GM12878 (cell line): Measurements from ENCODE around the gene NAV2. TPM values are rescaled to one million over a fixed set of nuclear protein-coding genes. Genes with fewer than 3 reads are reported as not detected.

Experiments used
- ATAC-seq: fragments of 200-7000 bp; cut with Tn5 transposase; 3 replicates; pipeline ENCODE4 v1.9.1; 2020; ENCODE audit warnings: mild to moderate bottlenecking, moderate library complexity
- BruUV-seq: library from RNA; stranded (reverse); fragments of 400-500 nt; replicated peaks from 2 replicates; lab custom pipeline; 2021; lab: Mats Ljungman, UMichigan
- CTCF ChIA-PET: fragments of 300-600 bp; sonication (Branson Sonifier 250); formaldehyde crosslinking; extraction: SDS; loops from one replicate; lab custom pipeline; 2021; ENCODE audit warnings: inconsistent platforms; lab: Yijun Ruan, JAX
- POLR2A ChIA-PET: fragments of 350-600 bp; formaldehyde crosslinking; extraction: SDS; loops from one replicate; lab custom pipeline; 2021; ENCODE audit warnings: inconsistent platforms; lab: Charles Lee
- RAD21 ChIA-PET: fragments of 300-600 bp; sonication (Branson Sonifier 250); formaldehyde crosslinking; loops from one replicate; lab custom pipeline; 2023; ENCODE audit warnings: antibody characterized with exemption; ENCODE audit not compliant: unreplicated experiment; lab: Charles Lee
- SMC1A ChIA-PET: fragments of 300-600 bp; sonication (Branson Sonifier 250); formaldehyde crosslinking; loops from one replicate; lab custom pipeline; 2023; ENCODE audit not compliant: unreplicated experiment, uncharacterized antibody; lab: Charles Lee
- DNase-seq: peaks from one replicate; pipeline ENCODE4 v3.0.0-alpha.2; 2011; ENCODE audit warnings: low read depth, low spot score
- FAIRE-seq: peaks from 3 replicates; lab custom pipeline; 2011; peaks lifted over from hg19 to GRCh38; lab: Jason Lieb, UNC
- H2AFZ ChIP-seq: 2 replicates; pipeline ENCODE4 v1.6.0; 2011; ENCODE audit warnings: low read depth, low read length, control low read depth; ENCODE audit not compliant: control insufficient read depth
- H3K27ac ChIP-seq: 2 replicates; pipeline ENCODE4 v1.5.1; 2011; ENCODE audit warnings: control low read depth; ENCODE audit not compliant: control insufficient read depth, insufficient read depth
- H3K27me3 ChIP-seq, 2 experiments: replicated peaks in 1 of 2; 2 replicates each; pipeline versions ENCODE4 v1.6.0 to v1.6.1; 2011; ENCODE audit warnings: low read length in 1 of 2; ENCODE audit not compliant: control insufficient read depth in 2 of 2, insufficient read depth in 2 of 2
- H3K36me3 ChIP-seq, 2 experiments: 2 replicates each; pipeline ENCODE4 v1.5.1; 2011; ENCODE audit warnings: low read length in 1 of 2; ENCODE audit not compliant: control insufficient read depth in 2 of 2, insufficient read depth in 2 of 2
- H3K4me1 ChIP-seq: 2 replicates; pipeline ENCODE4 v1.6.1; 2011; ENCODE audit warnings: mild to moderate bottlenecking, low read length, moderate library complexity, mixed read lengths; ENCODE audit not compliant: control insufficient read depth, insufficient read depth
- H3K4me2 ChIP-seq: 2 replicates; pipeline ENCODE4 v1.6.0; 2011; ENCODE audit warnings: control low read depth; ENCODE audit not compliant: control insufficient read depth, insufficient read depth
- H3K4me3 ChIP-seq: fragments of 200-600 bp; sonication (generic); 2 replicates; pipeline ENCODE4 v1.5.1; 2016
- H3K79me2 ChIP-seq: 2 replicates; pipeline ENCODE4 v1.6.0; 2011; ENCODE audit warnings: low read length; ENCODE audit not compliant: control insufficient read depth, insufficient read depth
- H3K9ac ChIP-seq: 2 replicates; pipeline ENCODE4 v1.8.0; 2011; ENCODE audit warnings: low read length, control low read depth, mixed read lengths; ENCODE audit not compliant: control insufficient read depth, insufficient read depth
- H3K9me3 ChIP-seq: replicated peaks from 3 replicates; pipeline ENCODE4 v1.5.1; 2011; ENCODE audit warnings: mild to moderate bottlenecking, low read length; ENCODE audit not compliant: control insufficient read depth, insufficient read depth
- H4K20me1 ChIP-seq: 2 replicates; pipeline ENCODE4 v1.6.0; 2011; ENCODE audit not compliant: control insufficient read depth, insufficient read depth
- CBX5 ChIP-seq: sonication (generic); IDR thresholded peaks from 2 replicates; pipeline ENCODE4 v1.6.1; 2016; ENCODE audit warnings: low read depth, moderate library complexity, mild to moderate bottlenecking, inconsistent platforms
- HCFC1 ChIP-seq: fragments of 150-350 bp; IDR thresholded peaks from 2 replicates; pipeline ENCODE4 v1.6.1; 2014; ENCODE audit warnings: low read length
- JUNB ChIP-seq: IDR thresholded peaks from 2 replicates; pipeline ENCODE4 v1.6.1; 2016; ENCODE audit warnings: antibody characterized with exemption, mild to moderate bottlenecking
- NFYB ChIP-seq: IDR thresholded peaks from 2 replicates; pipeline ENCODE4 v1.6.1; 2011; ENCODE audit warnings: low read depth, mild to moderate bottlenecking, low read length, improper control_type of control experiment, moderate library complexity; ENCODE audit not compliant: insufficient read depth
- POU2F2 ChIP-seq: IDR thresholded peaks from 3 replicates; pipeline ENCODE4 v1.6.1; 2011; ENCODE audit warnings: low read depth, mild to moderate bottlenecking, low read length, borderline replicate concordance
- PRDM15 ChIP-seq: fragments of 450-650 bp; formaldehyde crosslinking; IDR thresholded peaks from 2 replicates; pipeline ENCODE4 v1.4.0; 2020; ENCODE audit warnings: mild to moderate bottlenecking, moderate library complexity
- RAD21 ChIP-seq: IDR thresholded peaks from 2 replicates; pipeline ENCODE4 v1.6.1; 2011; ENCODE audit warnings: mild to moderate bottlenecking, low read depth, low read length, moderate library complexity; ENCODE audit not compliant: insufficient read depth
- RAD51 ChIP-seq: fragments of 450-650 bp; IDR thresholded peaks from 2 replicates; pipeline ENCODE4 v1.6.1; 2016; ENCODE audit warnings: moderate library complexity, mild to moderate bottlenecking, inconsistent platforms
- SREBF1 ChIP-seq: IDR thresholded peaks from 2 replicates; pipeline ENCODE4 v1.6.1; 2012; ENCODE audit warnings: mild to moderate bottlenecking, low read length
- STAT3 ChIP-seq: IDR thresholded peaks from 2 replicates; pipeline ENCODE4 v1.6.1; 2011; ENCODE audit warnings: low read depth, low read length, improper control_type of control experiment
- SUPT20H ChIP-seq: IDR thresholded peaks from 2 replicates; pipeline ENCODE4 v1.6.1; 2011; ENCODE audit warnings: low read depth, mild to moderate bottlenecking, low read length, moderate library complexity, borderline replicate concordance; ENCODE audit not compliant: control insufficient read depth
- ZBED1 ChIP-seq: IDR thresholded peaks from 2 replicates; pipeline ENCODE4 v1.6.1; 2016; ENCODE audit warnings: borderline replicate concordance
- ZBTB11 ChIP-seq: fragments of 450-650 bp; formaldehyde crosslinking; IDR thresholded peaks from 2 replicates; pipeline ENCODE4 v1.5.0; 2022; ENCODE audit warnings: mild to moderate bottlenecking, missing genetic modification characterization
- ZNF217 ChIP-seq: fragments of 450-650 bp; IDR thresholded peaks from 2 replicates; pipeline ENCODE4 v1.6.1; 2017; ENCODE audit warnings: antibody characterized with exemption, mild to moderate bottlenecking
- WGBS: methylation state at CpG from one replicate; pipeline ENCODE4 v1.1.6; 2016; ENCODE audit warnings: low lambda C conversion rate; ENCODE audit not compliant: insufficient replicate concordance, insufficient coverage; ENCODE audit errors: missing lambda C conversion rate; 5-methylcytosine and 5-hydroxymethylcytosine counted together
- in situ Hi-C: fragments of 300-500 bp; cut with MboI; formaldehyde crosslinking; loops from 9 replicates; pipeline ENCODE4 v1.14.3; 2018; ENCODE audit warnings: mixed read lengths
- intact Hi-C: fragments of 100-400 bp; cut with micrococcal nuclease; formaldehyde crosslinking; loops from one replicate; pipeline ENCODE4 v1.14.2; 2022; ENCODE audit not compliant: unreplicated experiment
- polyA plus RNA-seq, 11 experiments: library from polyadenylated mRNA; depleted of rRNA in 4 of 11; unstranded in 6 of 11; stranded (reverse) in 5 of 11; fragments of >200 nt; fragmentation: Nextera tagmentation in 4 of 11; fragmentation: Illumina TruSeq in 1 of 11; extraction: Ambion mirVana in 4 of 11; extraction: Trizol in 1 of 11; gene quantifications; 1 replicate in 1 of 11; 2 replicates in 10 of 11; pipeline versions ENCODE4 v1.2.1 to v1.2.3, GENCODE V29; 2011 to 2016; ENCODE audit warnings: inconsistent platforms in 2 of 11, missing spikeins in 2 of 11, low read depth in 1 of 11
- total RNA-seq, 4 experiments: library from RNA; depleted of rRNA in 3 of 4; stranded (reverse); fragments of >200 nt in 3 of 4; fragmentation: Illumina TruSeq in 1 of 4; extraction: Trizol in 1 of 4; gene quantifications; 2 replicates each; pipeline versions ENCODE4 v1.2.1 to v1.2.3, GENCODE V29; 2013 to 2021
- TF ChIP-seq, protein P1 (sequence below): IDR thresholded peaks from 2 replicates; pipeline ENCODE4 v1.6.1; 2012; ENCODE audit warnings: mild to moderate bottlenecking, low read depth, low read length

The NAV2 gene
- total and polyA plus RNA-seq, 10 of the 15 experiments (the other 5 are each of a cell fraction or from before 2014, with no cell fraction given), result 0.35 to 6.1 (median 1.1) TPM

- no peak for FAIRE-seq
- ChIA-PET SMC1A (interaction anchor here (0.6 to 1.5 kb wide), 3 partner anchors 14 to 1032 kb away, joined by 3 to 6 read pairs (median 3); no protein-coding TSS in a partner anchor), CTCF (interaction anchor here (0.6 to 1.6 kb wide), 3 partner anchors 9 to 104 kb away, joined by 3 read pairs; no protein-coding TSS in a partner anchor), POLR2A (interaction anchor here (0.5 to 1.1 kb wide), 2 partner anchors 13 to 300 kb away, joined by 3 to 6 read pairs; no protein-coding TSS in a partner anchor), RAD21 (no interaction called here)
- no peak for DNase-seq
- Histone ChIP-seq H3K27me3 (no peaks in the 10 kb centered on the region), H3K79me2 (no peaks in the 10 kb centered on the region), H3K4me2 (no peak overlapping the region), H3K36me3 (no peaks in the 10 kb centered on the region), H3K4me3 (no peak overlapping the region), H3K4me1 (no peaks in the 10 kb centered on the region), H4K20me1 (no peaks in the 10 kb centered on the region), H3K27ac (no peak overlapping the region), H3K9me3 (no peaks in the 10 kb centered on the region), H2AFZ (no peak overlapping the region), H3K9ac (no peak overlapping the region)
- intact Hi-C loops, result no loop called here
- 42% methylated on average over 2 of the region's 2 CpGs for WGBS
- no peak for ATAC-seq
- in situ Hi-C loops, result no loop called here
- no TSS peak for BruUV-seq
- no peak for TF ChIP-seq CBX5
- TF ChIP-seq RAD21, result no peak
- no peak for TF ChIP-seq POU2F2
- no peak for TF ChIP-seq HCFC1
- TF ChIP-seq STAT3, result no peak
- no peak for TF ChIP-seq NFYB
- TF ChIP-seq, protein P1, sequence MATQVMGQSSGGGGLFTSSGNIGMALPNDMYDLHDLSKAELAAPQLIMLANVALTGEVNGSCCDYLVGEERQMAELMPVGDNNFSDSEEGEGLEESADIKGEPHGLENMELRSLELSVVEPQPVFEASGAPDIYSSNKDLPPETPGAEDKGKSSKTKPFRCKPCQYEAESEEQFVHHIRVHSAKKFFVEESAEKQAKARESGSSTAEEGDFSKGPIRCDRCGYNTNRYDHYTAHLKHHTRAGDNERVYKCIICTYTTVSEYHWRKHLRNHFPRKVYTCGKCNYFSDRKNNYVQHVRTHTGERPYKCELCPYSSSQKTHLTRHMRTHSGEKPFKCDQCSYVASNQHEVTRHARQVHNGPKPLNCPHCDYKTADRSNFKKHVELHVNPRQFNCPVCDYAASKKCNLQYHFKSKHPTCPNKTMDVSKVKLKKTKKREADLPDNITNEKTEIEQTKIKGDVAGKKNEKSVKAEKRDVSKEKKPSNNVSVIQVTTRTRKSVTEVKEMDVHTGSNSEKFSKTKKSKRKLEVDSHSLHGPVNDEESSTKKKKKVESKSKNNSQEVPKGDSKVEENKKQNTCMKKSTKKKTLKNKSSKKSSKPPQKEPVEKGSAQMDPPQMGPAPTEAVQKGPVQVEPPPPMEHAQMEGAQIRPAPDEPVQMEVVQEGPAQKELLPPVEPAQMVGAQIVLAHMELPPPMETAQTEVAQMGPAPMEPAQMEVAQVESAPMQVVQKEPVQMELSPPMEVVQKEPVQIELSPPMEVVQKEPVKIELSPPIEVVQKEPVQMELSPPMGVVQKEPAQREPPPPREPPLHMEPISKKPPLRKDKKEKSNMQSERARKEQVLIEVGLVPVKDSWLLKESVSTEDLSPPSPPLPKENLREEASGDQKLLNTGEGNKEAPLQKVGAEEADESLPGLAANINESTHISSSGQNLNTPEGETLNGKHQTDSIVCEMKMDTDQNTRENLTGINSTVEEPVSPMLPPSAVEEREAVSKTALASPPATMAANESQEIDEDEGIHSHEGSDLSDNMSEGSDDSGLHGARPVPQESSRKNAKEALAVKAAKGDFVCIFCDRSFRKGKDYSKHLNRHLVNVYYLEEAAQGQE, result no peak
- no peak for TF ChIP-seq ZBED1
- TF ChIP-seq JUNB, result no peak
- TF ChIP-seq SREBF1, result no peak
- TF ChIP-seq SUPT20H, result no peak
- no peak for TF ChIP-seq PRDM15 (CRISPR knock-in tag)
- no peak for TF ChIP-seq ZBTB11 (CRISPR knock-in tag)
- no peak for TF ChIP-seq ZNF217
- TF ChIP-seq RAD51, result no peak
Measured at GRCh38 chr11:19848219-19848618, 135.6 kb downstream of the NAV2 start.
